ENCODE results near the gene PSD. TPM values are rescaled to one million over a fixed set of nuclear protein-coding genes. Genes with fewer than 3 reads are reported as not detected.

Gene PSD
- total RNA-seq, 1 experiment from 2014 or later = 3.4 TPM

DNA sequence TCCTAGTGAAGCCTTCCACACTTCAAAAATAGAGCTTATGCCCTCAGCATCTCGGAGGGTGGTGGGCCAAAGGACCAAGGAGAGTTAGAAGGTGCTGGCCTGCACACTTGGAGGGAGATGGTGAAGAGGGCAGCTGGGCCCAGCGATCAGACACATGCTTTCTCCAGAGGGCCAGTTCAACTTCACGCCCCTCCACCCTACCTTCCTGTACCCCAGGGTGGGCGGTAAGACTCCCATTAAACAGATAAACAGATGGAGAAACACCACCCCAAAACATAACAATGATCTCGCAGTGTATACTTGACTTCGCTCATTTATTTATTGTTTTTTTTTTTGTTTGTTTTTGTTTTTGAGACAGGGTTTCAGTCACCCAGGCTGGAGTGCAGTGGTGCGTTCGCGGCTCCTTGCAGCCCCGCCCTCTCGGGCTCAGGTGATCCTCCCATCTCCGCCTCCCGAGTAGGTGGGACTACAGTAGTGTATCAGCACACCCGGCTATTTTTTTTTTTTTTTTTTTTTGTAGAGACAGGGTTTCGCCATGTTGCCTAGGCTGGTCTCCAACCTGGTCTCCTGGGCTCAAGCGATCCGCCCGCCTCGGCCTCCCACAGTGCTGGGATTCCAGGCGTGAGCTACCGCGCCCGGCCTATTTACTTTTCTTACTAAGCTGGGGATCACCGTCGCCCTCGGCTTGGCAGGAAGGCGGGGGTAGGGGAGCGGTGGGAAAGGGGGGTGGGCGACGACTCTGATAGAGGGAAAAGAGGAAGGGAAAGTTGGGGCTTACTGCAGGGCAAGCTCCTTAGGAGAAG is 30.9 kb upstream of the PSD start:
- H3K4me3 Mint-ChIP-seq = peak overlapping the region; percentile 84 to 97
- H3K14ac ChIP-seq (ENCODE audit: insufficient read depth, low read length) = peak overlapping the region; percentile 17; the same call in 1 of the 2 replicates
- no peak overlapping the region for H2BK120ac ChIP-seq (ENCODE audit: low read depth, low read length, poor library complexity, severe bottlenecking)
- peak overlapping the region; percentile 37 for H4K5ac ChIP-seq (ENCODE audit: insufficient read length, low read depth, low read length)
- no peak overlapping the region for H3K27ac ChIP-seq (ENCODE audit: insufficient read length, low read depth, low read length)
- H2BK20ac ChIP-seq (ENCODE audit: low read depth, low read length, poor library complexity, severe bottlenecking) = no peak overlapping the region
- peaks cover 3% of the 10 kb centered on the region for H3K79me1 ChIP-seq (ENCODE audit: insufficient read depth, low read depth, low read length, poor library complexity, severe bottlenecking)
- no peaks in the 10 kb centered on the region for H4K20me1 ChIP-seq (ENCODE audit: control insufficient read depth, insufficient read depth, insufficient read length)
- no peak overlapping the region for H4K8ac ChIP-seq (replicated peaks; ENCODE audit: insufficient read length, low read depth, low read length)
- H2AFZ ChIP-seq (ENCODE audit: low read length) = peak overlapping the region; percentile 27
- peaks cover 6% of the 10 kb centered on the region; the same call in 1 of the 2 replicates for H3K27me3 Mint-ChIP-seq (ENCODE audit: low read depth)
- no peaks in the 10 kb centered on the region; a peak in 2 of 5 replicates for H3K9me3 Mint-ChIP-seq
- H3K9me3 ChIP-seq (ENCODE audit: control insufficient read depth, low read depth, low read length) = no peaks in the 10 kb centered on the region
- H3K56ac ChIP-seq (ENCODE audit: insufficient read length, low read depth, low read length) = no peak overlapping the region
- no peak overlapping the region for H3K23ac ChIP-seq (ENCODE audit: insufficient read length, low read depth, low read length)
- H3K4me2 ChIP-seq (ENCODE audit: insufficient read depth, insufficient read length, low read length) = peak overlapping the region; percentile 92
- peaks cover 11% of the 10 kb centered on the region for H3K23me2 ChIP-seq (ENCODE audit: insufficient read length, low read depth, low read length, poor library complexity, severe bottlenecking)
- H3K27me3 ChIP-seq (ENCODE audit: insufficient read depth, low read length) = 0 out of 2 replicates have a peak, but pooled peaks cover 2% of the 10 kb centered on the region
- peaks cover 7% of the 10 kb centered on the region; the same call in 1 of the 2 replicates for H3K4me1 ChIP-seq (ENCODE audit: insufficient read depth, low read length)
- TF ChIP-seq, protein P1, sequence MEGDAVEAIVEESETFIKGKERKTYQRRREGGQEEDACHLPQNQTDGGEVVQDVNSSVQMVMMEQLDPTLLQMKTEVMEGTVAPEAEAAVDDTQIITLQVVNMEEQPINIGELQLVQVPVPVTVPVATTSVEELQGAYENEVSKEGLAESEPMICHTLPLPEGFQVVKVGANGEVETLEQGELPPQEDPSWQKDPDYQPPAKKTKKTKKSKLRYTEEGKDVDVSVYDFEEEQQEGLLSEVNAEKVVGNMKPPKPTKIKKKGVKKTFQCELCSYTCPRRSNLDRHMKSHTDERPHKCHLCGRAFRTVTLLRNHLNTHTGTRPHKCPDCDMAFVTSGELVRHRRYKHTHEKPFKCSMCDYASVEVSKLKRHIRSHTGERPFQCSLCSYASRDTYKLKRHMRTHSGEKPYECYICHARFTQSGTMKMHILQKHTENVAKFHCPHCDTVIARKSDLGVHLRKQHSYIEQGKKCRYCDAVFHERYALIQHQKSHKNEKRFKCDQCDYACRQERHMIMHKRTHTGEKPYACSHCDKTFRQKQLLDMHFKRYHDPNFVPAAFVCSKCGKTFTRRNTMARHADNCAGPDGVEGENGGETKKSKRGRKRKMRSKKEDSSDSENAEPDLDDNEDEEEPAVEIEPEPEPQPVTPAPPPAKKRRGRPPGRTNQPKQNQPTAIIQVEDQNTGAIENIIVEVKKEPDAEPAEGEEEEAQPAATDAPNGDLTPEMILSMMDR (conservative IDR thresholded peaks at IDR 0.05) = no peak
- H3K9ac ChIP-seq (ENCODE audit: extremely low read depth, insufficient read length, low read length) = peak overlapping the region; percentile 78
- no peak overlapping the region for H2BK15ac ChIP-seq (ENCODE audit: low read depth, low read length)
- no peak overlapping the region for H2BK12ac ChIP-seq (ENCODE audit: insufficient read length, low read depth, low read length)
- no peak overlapping the region for H3K4ac ChIP-seq (ENCODE audit: low read depth, low read length)
- peaks cover 3% of the 10 kb centered on the region; the same call in 1 of the 2 replicates for H3K79me2 ChIP-seq (ENCODE audit: insufficient read depth, low read length)
- DNase-seq = peak; percentile 91
- H3K4me1 Mint-ChIP-seq = peaks cover 27 to 38% of the 10 kb centered on the region in 2 experiments
- no peak overlapping the region for H2AK5ac ChIP-seq (ENCODE audit: insufficient read length, low read length)
- peaks cover 4 to 8% (median 4%) of the 10 kb centered on the region in 3 experiments for H3K36me3 Mint-ChIP-seq (ENCODE audit: insufficient read depth in 1 of 3, low read depth in 3 of 3)
- WGBS (ENCODE audit: extremely low coverage, insufficient read length, low lambda C conversion rate) = no CpG with 5 or more reads among the region's 30 CpGs
- no peak overlapping the region for H3T11ph ChIP-seq (ENCODE audit: low read length)
- peak overlapping the region; percentile 78 to 96 (median 94) for H3K27ac Mint-ChIP-seq
- H3K18ac ChIP-seq (ENCODE audit: insufficient read length, low read depth, low read length) = peak overlapping the region; percentile 69
- H4K91ac ChIP-seq (ENCODE audit: insufficient read length, low read depth, low read length) = no peak overlapping the region
- H2BK5ac ChIP-seq (ENCODE audit: insufficient read length, low read length) = no peak overlapping the region

Measured in H9 (cell line).